GM21526 (cell line): Measurements from ENCODE around the gene TMEM131.

ENCODE experiments used
- ATAC-seq: cut with Tn5 transposase; IDR thresholded peaks from one replicate; pipeline ENCODE4 v1.9.1; 2021; ENCODE audit warnings: moderate library complexity; ENCODE audit not compliant: unreplicated experiment, low FRiP score

TMEM131 gene

GRCh38 chr2:97769308-97769707 is 226.4 kb downstream of the TMEM131 start:
- ATAC-seq = no peak

- no peak for ATAC-seq
These were observed 229.2 kb downstream of the TMEM131 start for GRCh38 chr2:97766567-97766966.

GRCh38 chr2:97765933-97766332 is 229.8 kb downstream of the TMEM131 start:
- ATAC-seq = no peak

- no peak for ATAC-seq
These were observed 231.0 kb downstream of the TMEM131 start for GRCh38 chr2:97764559-97765263.

GRCh38 chr2:97763176-97763845 is 232.4 kb downstream of the TMEM131 start:
- no peak for ATAC-seq

GRCh38 chr2:97761192-97761591 is 234.6 kb downstream of the TMEM131 start:
- ATAC-seq = no peak

GRCh38 chr2:97760480-97761049 is 235.2 kb downstream of the TMEM131 start:
- no peak for ATAC-seq

GRCh38 chr2:97759727-97760407 is 235.9 kb downstream of the TMEM131 start:
- no peak for ATAC-seq

- no peak for ATAC-seq
These were observed 237.5 kb downstream of the TMEM131 start for GRCh38 chr2:97758131-97758705.

GRCh38 chr2:97757062-97757461 is 238.7 kb downstream of the TMEM131 start:
- no peak for ATAC-seq

GRCh38 chr2:97755491-97755890 is 240.3 kb downstream of the TMEM131 start:
- no peak for ATAC-seq

- ATAC-seq = no peak
These were observed 240.9 kb downstream of the TMEM131 start for GRCh38 chr2:97754690-97755346.

GRCh38 chr2:97752342-97753334 is 243.1 kb downstream of the TMEM131 start:
- ATAC-seq = no peak

- no peak for ATAC-seq
These were observed 244.0 kb downstream of the TMEM131 start for GRCh38 chr2:97751752-97752151.

- no peak for ATAC-seq
These were observed 245.7 kb downstream of the TMEM131 start for GRCh38 chr2:97750017-97750416.

- ATAC-seq = no peak
These were observed 246.2 kb downstream of the TMEM131 start for GRCh38 chr2:97749581-97749980.

GRCh38 chr2:97747716-97748115 is 248.0 kb downstream of the TMEM131 start:
- no peak for ATAC-seq

- no peak for ATAC-seq
These were observed 248.5 kb downstream of the TMEM131 start for GRCh38 chr2:97747285-97747684.

- no peak for ATAC-seq
These were observed 250.1 kb downstream of the TMEM131 start for GRCh38 chr2:97745474-97746174.
